Stomach (tissue), 4 donors: ENCODE measurements around the gene BHMT.

Experiments
- POLR2A ChIP-seq, 4 donors: fragments of 450-650 bp; IDR thresholded peaks; one replicate each; pipeline ENCODE4 v1.6.1; 2016; ENCODE audit warnings: antibody characterized with exemption in 4 of 4, control low read depth in 2 of 4, mild to moderate bottlenecking in 1 of 4, moderate library complexity in 1 of 4
- POLR2AphosphoS5 ChIP-seq, 3 donors: sonication (generic); formaldehyde crosslinking; IDR thresholded peaks; one replicate each; pipeline ENCODE4 v1.6.1; 2016; ENCODE audit warnings: antibody characterized with exemption in 3 of 3
- TF ChIP-seq, protein P1 (sequence below), 7 experiments: fragments of 450-650 bp in 4 of 7; fragments of 200-600 bp in 3 of 7; sonication (generic) in 3 of 7; IDR thresholded peaks; one replicate each; pipeline ENCODE4 v1.5.1; 2016 to 2019; ENCODE audit warnings: antibody characterized with exemption in 7 of 7, control low read depth in 2 of 7, mild to moderate bottlenecking in 1 of 7

DNA sequence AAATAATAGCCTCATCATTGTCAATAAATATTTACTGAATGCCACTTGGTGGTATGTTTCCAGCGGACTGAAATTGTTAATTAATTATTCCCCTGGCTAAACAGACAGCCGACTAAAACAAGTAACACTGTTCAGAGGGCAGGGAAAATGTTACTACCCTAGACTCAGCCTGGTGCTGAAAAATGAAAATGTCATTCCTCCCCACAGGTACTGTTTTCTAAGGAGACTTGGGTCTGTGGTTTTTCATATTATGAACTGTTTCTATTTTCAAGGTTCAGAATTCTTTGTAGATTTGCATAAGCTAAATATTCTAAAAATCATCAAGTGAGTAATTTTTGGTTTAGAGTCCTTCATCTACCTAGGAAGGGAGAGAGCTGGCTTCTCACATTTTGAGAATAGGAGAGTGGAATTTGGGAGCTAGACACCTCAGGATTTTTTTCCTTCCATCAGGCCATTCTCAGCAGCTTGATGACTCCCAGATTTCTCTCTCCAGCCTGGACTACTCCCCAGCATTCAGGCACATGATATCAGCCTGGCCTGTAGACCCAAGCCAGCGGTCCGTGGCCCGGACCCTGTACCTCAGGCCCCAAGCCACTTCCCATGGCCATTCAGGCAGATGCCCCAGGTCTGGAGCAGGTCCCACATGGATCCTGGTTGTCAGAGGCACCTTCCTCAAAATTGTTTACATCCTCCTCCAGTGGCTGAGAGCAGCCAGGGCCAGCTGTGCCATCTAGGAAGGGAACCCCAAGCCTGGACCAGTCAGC lies 24.4 kb downstream of the BHMT start:
- TF ChIP-seq, protein P1, sequence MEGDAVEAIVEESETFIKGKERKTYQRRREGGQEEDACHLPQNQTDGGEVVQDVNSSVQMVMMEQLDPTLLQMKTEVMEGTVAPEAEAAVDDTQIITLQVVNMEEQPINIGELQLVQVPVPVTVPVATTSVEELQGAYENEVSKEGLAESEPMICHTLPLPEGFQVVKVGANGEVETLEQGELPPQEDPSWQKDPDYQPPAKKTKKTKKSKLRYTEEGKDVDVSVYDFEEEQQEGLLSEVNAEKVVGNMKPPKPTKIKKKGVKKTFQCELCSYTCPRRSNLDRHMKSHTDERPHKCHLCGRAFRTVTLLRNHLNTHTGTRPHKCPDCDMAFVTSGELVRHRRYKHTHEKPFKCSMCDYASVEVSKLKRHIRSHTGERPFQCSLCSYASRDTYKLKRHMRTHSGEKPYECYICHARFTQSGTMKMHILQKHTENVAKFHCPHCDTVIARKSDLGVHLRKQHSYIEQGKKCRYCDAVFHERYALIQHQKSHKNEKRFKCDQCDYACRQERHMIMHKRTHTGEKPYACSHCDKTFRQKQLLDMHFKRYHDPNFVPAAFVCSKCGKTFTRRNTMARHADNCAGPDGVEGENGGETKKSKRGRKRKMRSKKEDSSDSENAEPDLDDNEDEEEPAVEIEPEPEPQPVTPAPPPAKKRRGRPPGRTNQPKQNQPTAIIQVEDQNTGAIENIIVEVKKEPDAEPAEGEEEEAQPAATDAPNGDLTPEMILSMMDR (IDR thresholded peaks at IDR 0.05), result no peak
- TF ChIP-seq POLR2A (IDR thresholded peaks at IDR 0.05) (no peak), POLR2AphosphoS5 (IDR thresholded peaks at IDR 0.05) (no peak)
